ENCODE data around the gene SHBG. TPM values are rescaled to one million over a fixed set of nuclear protein-coding genes. Genes with fewer than 3 reads are reported as not detected.

The SHBG gene
- total RNA-seq, 1 experiment from 2014 or later, result 0.35 TPM

Other genes with a start within 250 kb of the SHBG start
- gene TNK1, start 249.0 kb upstream of the SHBG start, total RNA-seq (2022), result 6.4 and 8.0 TPM in 2 replicates
- gene PLSCR3, start 235.6 kb upstream of the SHBG start, total RNA-seq (2022), result 53.8 and 59.0 TPM in 2 replicates
- 35.2 and 42.9 TPM in 2 replicates for gene TMEM256, start 226.0 kb upstream of the SHBG start, total RNA-seq (2022)
- 6.7 and 9.0 TPM in 2 replicates for gene NLGN2, start 222.3 kb upstream of the SHBG start, total RNA-seq (2022)
- gene SPEM1, start 209.8 kb upstream of the SHBG start, total RNA-seq (2022), result not detected in 2 replicates
- gene SPEM2, start 204.5 kb upstream of the SHBG start, total RNA-seq (2022), result not detected in 2 replicates
- not detected in 2 replicates for gene SPEM3, start 201.3 kb upstream of the SHBG start, total RNA-seq (2022)
- gene TMEM102, start 194.7 kb upstream of the SHBG start, total RNA-seq (2022), result 6.1 and 6.3 TPM in 2 replicates
- 0.84 and 2.1 TPM in 2 replicates for gene FGF11, start 190.6 kb upstream of the SHBG start, total RNA-seq (2022)
- 3.3 and 7.8 TPM in 2 replicates for gene CHRNB1, start 185.1 kb upstream of the SHBG start, total RNA-seq (2022)
- gene ZBTB4, start 150.5 kb upstream of the SHBG start, total RNA-seq (2022), result 26.3 and 29.1 TPM in 2 replicates
- gene SLC35G6, start 148.7 kb upstream of the SHBG start, total RNA-seq (2022), result not detected in 2 replicates
- 89.6 and 107 TPM in 2 replicates for gene POLR2A, start 145.8 kb upstream of the SHBG start, total RNA-seq (2022)
- 3.5 and 3.9 TPM in 2 replicates for gene TNFSF12, start 81.1 kb upstream of the SHBG start, total RNA-seq (2022)
- 6.3 and 10.8 TPM in 2 replicates for gene TNFSF13, start 71.4 kb upstream of the SHBG start, total RNA-seq (2022)
- 66.9 and 67.3 TPM in 2 replicates for gene SENP3, start 68.2 kb upstream of the SHBG start, total RNA-seq (2022)
- gene CD68, start 50.5 kb upstream of the SHBG start, total RNA-seq (2022), result 6.9 and 10.6 TPM in 2 replicates
- 52.0 and 56.5 TPM in 2 replicates for gene MPDU1, start 46.3 kb upstream of the SHBG start, total RNA-seq (2022)
- 32.6 and 34.4 TPM in 2 replicates for gene SOX15, start 40.0 kb upstream of the SHBG start, total RNA-seq (2022)
- 60.7 and 65.1 TPM in 2 replicates for gene FXR2, start 15.2 kb upstream of the SHBG start, total RNA-seq (2022)
- gene SAT2, start 2.3 kb upstream of the SHBG start, total RNA-seq (2022), result 66.8 and 82.7 TPM in 2 replicates
- gene ATP1B2, start 20.8 kb downstream of the SHBG start, total RNA-seq (2022), result not detected in 2 replicates
- 131 and 181 TPM in 2 replicates for gene TP53, start 57.4 kb downstream of the SHBG start, total RNA-seq (2022)
- gene WRAP53, start 58.3 kb downstream of the SHBG start, total RNA-seq (2022), result 10.7 and 11.7 TPM in 2 replicates
- 1.3 and 1.4 TPM in 2 replicates for gene EFNB3, start 75.1 kb downstream of the SHBG start, total RNA-seq (2022)
- 0.05 and 0.12 TPM in 2 replicates for gene DNAH2, start 87.6 kb downstream of the SHBG start, total RNA-seq (2022)
- gene KDM6B, start 204.1 kb downstream of the SHBG start, total RNA-seq (2022), result 37.9 and 39.8 TPM in 2 replicates
- 3.5 and 4.4 TPM in 2 replicates for gene TMEM88, start 224.9 kb downstream of the SHBG start, total RNA-seq (2022)
- 70.2 and 83.4 TPM in 2 replicates for gene NAA38, start 227.4 kb downstream of the SHBG start, total RNA-seq (2022)
- gene CYB5D1, start 227.9 kb downstream of the SHBG start, total RNA-seq (2022), result 23.1 and 23.2 TPM in 2 replicates

All from MCF 10A (cell line).